UCSD-AML1 (cell line): Measurements from ENCODE around the gene SPTBN2.

Experiments
- DNase-seq: peaks from one replicate; lab custom pipeline; 2025; ENCODE audit not compliant: unreplicated experiment; lab: John Stamatoyannopoulos, UW

The SPTBN2 gene

DNA sequence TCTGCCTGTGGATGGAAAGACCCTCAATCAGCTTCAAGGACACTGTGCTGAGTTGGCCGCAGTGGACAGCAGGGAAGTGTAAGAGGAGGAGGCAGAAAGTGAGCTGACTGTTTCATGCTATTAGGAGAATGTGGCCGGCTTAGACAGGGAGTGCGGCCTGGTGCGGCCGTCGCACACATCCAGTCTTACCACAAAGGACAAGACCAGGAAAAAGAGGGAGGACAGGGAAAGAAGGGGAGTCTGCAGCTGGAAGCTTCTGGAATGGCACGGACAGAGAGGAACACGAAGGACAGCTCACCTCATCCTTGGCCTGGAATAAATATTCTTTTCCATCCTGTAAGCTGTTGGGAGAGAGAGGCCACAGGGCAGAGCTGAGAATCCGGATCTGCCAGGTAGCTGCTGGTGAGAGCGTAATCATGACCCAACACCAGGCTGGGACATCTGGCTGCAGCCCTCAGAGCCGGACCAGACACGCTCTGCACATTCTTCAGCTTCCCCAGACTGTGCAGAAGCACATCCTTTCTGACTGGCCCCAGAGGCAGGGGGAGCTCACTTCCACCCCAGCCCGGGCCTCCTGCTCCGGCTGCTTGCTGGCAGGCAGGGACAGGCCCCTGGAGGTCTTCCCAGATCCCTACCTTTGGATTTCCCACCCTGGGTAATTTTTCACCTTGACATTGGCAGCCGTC, 42.8 kb downstream of the SPTBN2 start:
- no peak for DNase-seq

DNA sequence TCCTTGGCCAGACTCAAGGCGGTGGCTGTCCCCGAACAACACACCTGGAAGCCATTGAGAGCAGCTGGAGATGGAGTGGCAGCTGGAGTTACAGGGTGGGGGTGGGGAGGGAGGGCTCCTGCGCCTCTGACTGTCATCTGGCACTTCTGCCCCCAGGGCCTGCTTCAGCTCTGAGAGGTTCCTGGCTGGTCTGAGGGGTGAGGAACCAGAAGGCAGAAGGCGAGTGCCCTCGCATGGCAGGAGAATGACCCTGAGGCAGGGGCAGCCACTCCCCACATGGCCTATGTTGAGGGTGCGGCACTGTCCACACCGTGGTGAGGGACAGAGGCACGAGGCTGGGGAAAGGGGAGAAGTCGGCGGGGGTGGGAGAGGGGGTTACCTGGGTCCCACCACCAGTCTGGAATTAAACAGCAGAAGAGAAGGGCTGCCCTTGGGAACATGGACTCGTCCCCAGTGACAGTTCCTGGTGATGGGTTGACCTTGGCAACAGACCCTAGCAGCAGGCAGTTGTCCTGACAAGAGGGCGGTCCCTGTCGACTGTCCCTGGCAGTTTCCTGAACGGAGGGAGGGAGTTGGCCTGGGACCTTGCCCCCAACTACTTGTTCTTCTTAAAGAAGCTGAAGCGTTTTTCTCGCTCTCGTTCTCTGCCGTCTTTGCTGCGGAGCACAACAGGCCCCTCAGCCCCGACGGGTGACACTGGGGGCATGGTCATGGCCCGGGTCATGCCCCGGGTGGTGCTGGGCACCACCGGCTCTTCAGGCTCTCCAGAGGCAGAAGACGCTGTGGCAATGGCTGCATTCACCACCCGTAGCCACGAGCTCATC, 43.5 kb downstream of the SPTBN2 start:
- no peak for DNase-seq

DNA sequence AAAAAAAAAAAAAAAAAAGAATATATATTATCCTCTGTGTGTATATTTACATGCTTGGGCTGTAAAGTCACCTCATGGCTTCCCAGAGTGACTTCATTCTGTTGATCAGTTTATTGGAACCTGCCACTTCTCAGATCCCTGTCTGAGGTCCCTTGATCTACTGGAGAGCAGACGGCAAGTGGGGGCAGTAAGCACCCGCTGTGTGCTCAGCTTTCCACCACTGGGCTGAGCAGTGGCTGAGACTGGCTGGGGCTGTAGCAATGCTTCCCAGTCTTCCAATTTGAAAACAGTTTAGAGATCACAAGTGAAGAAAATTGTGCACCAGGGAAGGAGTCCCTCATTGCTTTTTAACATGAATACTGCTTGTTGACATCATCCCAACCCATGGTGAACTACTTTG, 44.4 kb downstream of the SPTBN2 start:
- DNase-seq: no peak

DNA sequence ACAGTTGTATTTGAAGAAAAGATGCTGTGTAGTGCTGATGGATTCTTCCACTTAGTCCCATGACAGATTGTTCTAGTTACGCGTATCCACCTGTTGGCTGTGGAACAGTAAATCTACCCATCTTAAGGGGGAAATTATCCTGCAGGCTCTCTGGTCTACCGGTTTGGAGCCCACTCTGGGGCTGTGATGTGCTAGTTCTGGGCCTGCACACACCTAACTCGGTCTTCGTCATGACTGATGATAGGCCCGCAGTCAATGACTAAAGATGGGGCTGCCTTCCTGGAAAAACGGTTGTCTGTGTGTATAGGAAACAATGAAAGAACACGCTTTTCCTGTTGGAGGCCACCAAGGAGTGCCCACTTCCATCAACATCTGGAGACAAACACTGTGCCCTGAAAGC, 45.1 kb downstream of the SPTBN2 start:
- no peak for DNase-seq

DNA sequence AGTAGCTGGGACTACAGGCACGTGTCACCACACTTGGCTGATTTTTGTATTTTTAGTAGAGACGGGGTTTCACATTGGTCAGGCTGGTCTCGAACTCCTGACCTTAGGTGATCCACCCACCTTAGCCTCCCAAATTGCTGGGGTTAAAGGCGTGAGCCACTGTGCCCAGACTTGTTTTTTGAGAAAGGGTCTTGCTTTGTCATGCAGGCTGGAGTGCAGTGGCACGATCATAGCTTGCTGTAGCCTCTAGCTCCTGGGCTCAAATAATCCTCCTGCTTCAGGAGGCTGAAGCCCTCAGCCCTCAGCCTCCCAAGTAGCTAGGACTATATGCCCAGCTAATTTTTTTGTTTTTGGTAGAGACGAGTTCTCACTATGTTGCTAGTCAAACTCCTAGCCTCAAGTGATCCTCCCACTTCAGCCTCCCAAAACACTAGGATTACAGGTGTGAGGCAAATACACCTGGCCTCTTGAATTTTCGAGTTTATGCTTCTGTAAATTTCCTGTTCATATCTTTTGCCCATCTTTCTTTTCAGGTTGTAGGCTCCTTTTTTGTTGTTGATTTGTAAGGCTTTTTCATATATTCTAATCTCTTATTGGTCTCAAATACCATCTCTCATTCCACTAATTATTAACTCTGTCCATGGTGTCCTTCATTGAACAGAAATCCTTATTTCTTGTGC, 47.9 kb downstream of the SPTBN2 start:
- no peak for DNase-seq

DNA sequence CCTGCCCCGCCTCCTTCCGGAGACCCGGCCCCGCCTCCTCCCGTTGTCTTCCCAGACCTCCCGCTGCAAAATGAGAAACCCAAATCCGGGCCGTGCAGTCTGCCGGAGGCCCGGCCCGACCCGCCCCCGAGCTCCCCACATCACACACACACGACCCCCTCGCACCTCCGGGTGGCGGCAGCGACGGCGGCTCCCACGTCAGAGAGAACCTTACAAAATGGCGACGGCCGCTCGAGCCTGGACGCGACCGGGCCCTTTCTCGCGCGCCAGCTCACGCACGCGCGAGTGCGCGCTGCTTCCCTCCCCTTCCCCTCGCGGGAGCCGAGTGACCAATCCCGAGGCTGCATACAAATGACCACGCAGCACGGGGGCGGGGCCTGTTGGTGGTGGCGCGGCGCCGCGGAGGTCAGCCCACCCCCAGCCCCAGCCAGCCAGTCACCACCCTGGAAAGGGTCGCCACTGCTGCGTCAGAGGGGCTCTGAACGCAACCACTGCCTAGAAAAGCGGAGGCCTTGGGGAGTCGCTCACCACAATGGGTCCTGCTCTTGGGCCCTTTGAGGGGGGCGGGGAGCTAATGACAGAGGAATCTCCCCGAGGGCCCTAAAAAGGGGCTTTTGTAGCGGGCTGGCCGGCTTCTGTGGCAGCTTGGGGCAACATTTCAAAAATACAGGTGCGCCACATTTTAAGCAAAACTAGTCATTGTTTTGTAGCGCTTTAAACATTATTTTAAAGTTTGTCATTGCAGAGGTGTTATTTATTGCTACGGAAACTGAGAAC, 51.2 kb downstream of the SPTBN2 start, which contains the start of gene RBM4B:
TSS of gene RBM4B (minus strand) at position 289 of the 777 bp plus-strand sequence. CDS start 808 bp downstream, outside the sequence.
- DNase-seq: peak; percentile 97

DNA sequence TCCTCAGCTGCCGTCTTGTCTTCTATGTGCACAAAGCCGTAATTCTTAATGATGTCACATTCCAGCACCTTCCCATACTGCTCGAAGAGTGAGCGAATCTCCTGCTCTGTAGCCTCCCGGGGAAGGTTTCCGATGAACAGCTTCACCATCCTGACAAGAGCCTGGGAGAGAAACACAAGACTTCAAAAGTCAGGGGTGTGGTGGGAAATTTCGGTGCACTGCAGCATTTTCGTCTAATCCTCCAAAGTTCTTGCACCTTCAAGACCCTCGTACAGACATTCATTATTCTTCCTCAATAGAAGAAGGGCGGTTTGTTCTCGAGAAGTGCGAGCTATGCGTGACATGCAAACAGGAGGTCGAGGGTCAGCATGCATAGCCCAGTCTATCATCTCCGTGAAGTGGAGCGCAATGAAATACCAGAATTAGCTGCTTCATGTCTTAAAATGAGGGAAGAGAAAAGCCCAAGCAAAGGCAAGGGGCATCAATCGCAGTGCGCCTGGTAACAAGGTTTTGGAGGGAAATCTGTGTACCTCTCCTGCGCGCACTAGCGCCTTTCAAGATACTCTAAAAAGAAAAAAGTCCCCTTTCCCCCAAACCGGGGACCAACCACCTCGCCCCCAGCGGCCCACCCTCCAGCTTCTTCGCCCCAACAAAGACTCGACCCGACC, 52.0 kb downstream of the SPTBN2 start:
- DNase-seq: no peak

DNA sequence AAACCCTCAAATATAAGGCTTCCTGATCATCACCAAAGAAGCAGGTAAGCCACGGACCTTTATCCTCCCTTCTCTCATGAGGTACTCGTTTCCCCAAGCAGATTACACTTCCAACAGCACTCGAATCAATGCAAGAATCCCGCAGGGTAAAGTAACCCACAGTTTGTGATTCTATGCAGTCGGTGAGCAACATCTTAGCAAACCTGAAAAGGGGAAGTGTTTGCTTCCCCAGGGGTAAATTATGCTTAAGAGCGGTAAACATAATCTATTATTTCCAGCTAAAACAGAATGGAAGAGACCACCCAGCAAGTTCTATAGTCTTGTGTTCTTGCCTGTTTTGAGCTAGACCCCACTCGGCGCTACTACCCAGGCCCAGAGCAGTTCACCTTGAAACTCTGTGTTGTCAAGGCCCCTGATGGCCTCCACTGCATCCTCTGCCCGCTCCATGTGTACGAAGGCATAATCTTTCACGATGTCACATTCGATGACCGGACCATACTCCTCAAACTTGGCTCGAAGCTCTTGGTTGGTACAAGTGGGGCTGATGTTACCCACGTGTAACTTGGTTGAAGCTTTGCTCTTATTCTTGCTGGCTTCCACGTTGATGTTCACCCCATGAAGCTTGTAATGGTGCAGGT, 52.6 kb downstream of the SPTBN2 start:
- DNase-seq: no peak

DNA sequence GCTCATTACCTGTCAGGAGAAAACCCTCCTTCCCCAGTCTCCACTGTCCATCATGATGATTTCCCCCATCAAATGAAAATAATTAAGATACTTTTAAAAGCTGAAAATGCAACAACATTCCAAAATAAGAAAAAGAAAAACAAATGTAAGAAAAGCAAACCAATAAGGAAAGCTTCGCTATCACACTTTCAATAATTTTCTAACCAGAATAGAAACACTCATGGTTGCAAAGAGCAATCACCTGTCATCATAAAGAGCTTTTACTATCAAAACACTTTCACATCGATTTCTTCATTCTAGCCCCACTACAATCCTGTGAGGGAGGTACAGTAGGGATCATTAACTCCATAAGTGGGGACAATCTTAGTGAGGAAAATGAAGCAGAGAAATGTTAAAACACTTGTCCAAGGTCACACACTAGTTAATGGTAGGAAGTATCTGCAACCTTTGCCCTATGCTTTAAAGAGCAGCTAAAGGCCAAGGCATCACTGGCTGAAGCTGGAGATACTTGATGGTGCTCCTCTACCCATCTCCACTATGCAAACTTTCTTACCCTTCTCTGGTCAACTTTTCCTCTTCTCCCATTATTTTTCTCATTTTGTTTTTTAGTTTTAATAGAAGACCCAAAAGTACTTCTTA, 53.9 kb downstream of the SPTBN2 start:
- DNase-seq: no peak

DNA sequence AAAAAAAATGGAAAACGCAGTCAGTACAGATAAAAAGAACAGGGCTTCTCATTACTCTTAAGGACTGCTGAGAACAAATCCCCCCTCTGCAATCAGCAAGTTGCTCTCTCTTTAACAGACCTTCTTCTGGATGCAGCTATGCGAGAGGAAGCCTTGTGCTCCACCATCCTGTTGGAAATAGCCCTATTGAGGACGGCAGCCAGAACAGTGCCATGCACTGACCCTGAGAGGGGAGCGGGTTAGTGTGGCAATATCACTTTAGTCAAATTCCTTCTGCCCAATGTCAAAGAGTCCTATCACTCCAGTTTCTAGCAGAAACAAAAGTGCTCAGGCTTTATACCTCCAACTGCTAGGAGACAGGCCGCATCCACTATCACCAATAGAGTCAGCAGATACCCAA, 58.2 kb downstream of the SPTBN2 start:
- DNase-seq: no peak

DNA sequence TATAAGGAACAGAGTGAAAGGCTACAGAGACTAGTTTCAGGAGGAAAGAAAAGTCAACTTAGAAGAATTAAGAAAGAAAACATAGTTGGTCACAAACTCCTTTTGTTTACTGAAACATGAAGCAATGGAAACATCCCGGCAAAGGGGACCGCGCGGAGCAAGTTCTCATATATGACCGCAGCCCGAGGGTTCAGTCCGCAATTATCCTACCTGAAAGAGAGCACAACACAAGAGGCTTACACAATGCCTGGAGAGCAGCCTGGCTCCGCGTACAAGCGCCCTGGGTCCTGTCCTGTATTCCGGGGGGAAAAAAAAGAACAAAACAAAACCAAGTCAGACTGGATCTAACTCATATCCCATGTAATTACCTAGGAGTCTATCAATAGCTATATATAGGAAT, 63.6 kb downstream of the SPTBN2 start:
- no peak for DNase-seq

DNA sequence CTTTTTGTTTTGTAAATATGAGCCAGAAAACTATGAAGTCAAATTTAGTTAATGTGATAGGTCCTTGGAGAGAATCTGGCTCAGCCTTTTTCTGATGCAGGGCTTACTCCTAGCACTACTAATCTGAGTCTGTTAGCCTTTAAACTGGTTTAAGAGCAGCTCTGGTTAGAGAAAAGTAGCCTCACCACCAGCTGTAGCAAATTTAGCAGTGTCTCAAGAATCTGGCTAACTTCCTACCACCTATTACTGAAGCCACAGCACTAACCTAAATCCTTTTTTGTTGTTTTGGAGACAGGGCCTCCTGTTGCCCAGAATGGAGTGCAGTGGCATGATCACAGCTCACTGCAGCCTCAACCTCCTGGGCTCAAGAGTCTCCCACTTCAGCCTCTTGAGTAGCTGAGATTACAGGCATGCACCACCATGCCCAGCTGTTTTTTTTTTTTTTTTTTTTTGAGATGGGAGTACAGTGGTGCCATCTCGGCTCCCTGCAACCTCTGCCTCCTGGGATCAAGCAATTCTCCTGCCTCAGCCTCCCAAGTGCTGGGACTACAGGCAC, 65.2 kb downstream of the SPTBN2 start:
- no peak for DNase-seq

DNA sequence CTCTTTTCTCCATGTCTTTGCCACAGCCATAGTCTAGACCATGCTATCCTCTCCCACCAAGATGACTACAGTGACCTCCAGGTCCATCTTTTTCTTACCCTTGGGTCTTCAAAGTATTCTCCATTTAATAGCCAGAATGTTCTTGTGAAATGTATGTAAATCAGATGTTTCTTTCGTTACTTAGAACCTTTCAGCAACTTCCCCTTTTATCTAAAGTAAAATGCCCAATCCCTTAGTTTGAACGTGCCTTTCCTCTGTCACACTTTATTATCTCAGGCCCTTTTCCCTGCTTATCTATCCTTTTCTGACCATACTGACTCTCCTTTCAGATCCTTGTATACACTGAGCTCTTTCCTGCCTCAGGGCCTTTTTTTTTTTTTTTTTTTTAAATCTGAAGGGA, 69.3 kb downstream of the SPTBN2 start:
- no peak for DNase-seq

DNA sequence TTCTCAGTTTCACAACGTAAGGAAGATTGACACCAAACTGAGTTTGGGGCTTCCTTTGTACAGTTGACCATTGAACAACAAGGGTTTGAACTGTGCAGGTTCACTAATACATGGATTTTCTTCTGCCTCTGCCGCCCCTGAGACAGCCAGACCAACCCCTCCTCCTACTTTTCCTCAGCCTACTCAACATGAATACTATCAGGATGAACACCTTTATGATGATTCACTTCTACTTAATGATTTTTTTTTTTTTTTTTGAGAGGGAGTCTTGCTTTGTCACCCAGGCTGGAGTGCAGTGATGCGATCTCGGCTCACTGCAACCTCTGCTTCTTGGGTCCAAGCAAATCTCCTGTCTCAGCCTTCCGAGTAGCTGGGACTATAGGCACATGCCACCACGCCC, 75.9 kb downstream of the SPTBN2 start:
- no peak for DNase-seq

DNA sequence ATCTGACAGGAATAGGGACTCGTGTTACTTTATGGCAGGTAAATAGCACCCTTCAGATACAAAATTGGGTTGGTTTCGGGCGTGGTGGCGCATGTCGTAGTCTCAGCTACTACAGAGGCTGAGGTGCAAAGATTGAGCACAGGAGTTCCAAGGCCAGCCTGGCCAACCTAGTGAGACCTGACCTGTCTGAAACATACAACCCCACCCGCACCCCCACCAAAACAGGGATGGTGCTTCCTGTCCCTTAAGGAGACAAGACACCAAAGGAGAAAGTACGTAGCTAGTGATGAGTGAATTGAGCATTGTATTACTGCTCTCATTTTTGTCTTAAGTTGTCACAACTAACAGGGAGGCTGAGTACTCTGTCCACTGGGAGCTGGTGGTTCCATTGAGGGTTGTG, 76.4 kb downstream of the SPTBN2 start:
- DNase-seq: no peak

DNA sequence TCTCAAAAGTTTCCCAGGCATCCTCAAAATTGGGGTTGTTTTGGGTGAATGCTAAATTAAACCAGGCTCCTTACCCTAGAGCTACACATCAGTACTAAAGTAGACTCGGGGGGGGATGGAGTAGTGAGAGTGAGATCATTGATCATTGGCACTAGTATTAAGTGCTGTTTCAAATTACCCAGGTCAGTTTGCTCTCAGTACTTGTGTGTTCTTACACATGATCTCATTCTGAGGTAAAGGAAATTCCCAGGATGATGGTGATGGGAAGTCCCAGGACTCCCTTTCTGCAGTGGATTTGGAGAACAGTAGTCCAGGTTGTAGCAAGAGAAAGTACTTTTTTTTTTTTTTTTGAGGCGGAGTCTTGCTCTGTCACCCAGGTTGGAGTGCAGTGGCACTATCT, 78.0 kb downstream of the SPTBN2 start:
- DNase-seq: no peak

DNA sequence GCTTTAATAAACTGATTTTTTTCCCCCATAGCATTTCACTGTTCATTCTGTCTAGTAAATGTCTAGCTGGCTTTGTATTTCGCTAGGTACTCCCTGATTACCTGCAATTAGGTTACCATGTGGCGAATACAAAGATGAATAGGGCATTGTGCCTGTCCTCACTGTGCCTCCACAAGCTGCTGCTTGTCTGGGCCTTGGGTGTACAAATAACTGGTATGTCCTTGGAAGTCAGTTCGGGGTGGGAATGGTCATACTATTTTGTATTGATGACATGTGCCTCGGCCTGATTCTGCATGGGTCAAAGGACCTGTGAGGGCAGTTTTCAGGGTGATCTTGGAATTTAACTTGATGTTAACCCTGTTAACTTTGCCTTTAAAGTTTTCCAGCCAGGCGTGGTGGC, 79.1 kb downstream of the SPTBN2 start:
- no peak for DNase-seq

DNA sequence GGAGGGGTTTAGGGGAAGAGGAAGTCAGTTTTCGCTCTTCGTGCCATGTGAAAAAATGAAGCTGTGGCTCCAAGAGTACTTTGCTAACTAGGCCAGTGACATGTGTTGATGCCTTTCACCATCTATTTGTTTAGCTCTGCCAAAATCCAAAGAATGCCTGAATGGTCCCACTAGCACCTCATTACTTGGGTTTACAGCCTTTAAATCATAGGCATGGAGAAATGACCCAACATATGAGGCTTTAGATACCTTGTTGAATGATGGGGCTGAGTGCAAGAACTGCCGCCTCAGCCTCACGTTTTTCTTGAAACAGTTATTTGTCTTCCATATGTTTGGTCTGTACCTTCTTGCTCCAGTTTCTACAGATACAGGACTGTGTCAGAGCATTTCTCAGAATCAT, 82.2 kb downstream of the SPTBN2 start:
- DNase-seq: no peak

DNA sequence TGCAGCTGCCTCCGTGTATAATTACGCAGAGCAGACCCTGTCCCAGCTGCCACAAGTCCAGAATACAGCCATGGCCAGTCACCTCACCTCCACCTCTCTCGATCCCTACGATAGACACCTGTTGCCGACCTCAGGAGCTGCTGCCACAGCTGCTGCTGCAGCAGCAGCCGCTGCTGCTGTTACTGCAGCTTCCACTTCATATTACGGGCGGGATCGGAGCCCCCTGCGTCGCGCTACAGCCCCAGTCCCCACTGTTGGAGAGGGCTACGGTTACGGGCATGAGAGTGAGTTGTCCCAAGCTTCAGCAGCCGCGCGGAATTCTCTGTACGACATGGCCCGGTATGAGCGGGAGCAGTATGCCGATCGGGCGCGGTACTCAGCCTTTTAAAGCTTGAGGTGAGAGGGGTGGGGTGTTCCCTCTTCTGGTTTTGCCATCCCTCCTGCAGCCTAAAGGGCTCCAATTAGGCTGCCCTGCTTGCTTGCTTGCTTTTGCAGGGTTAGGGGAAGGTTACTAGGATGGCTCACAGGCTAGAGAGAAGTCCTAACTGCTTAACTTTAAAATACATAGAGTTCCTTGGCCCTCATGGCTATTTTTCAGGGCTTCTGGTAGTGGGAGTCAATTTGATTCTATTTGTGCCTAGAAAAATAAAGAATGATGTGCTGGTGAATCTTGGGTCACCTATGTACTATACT, 85.1 kb downstream of the SPTBN2 start:
- DNase-seq: no peak
